H9 (cell line): ENCODE results near the gene HEATR1. TPM values are rescaled to one million over a fixed set of nuclear protein-coding genes. Genes with fewer than 3 reads are reported as not detected.

ENCODE experiments used
- DNase-seq: peaks from one replicate; pipeline ENCODE4 v3.0.0-alpha.2; 2017
- H2AFZ ChIP-seq: one replicate; pipeline ENCODE4 v1.6.1; 2013; ENCODE audit warnings: mild to moderate bottlenecking, low read length, control low read depth, moderate library complexity
- H2AK5ac ChIP-seq: 2 replicates; pipeline ENCODE4 v1.6.1; 2013; ENCODE audit warnings: low read length, control low read depth, mixed read lengths; ENCODE audit not compliant: insufficient read length
- H2BK120ac ChIP-seq: one replicate; pipeline ENCODE4 v1.6.1; 2013; ENCODE audit warnings: low read depth, mild to moderate bottlenecking, low read length, control low read depth, inconsistent platforms; ENCODE audit not compliant: poor library complexity, severe bottlenecking
- H2BK12ac ChIP-seq: 2 replicates; pipeline ENCODE4 v1.6.1; 2013; ENCODE audit warnings: low read length, control low read depth, mixed read lengths, low read depth; ENCODE audit not compliant: insufficient read length
- H2BK15ac ChIP-seq: 2 replicates; pipeline ENCODE4 v1.6.1; 2013; ENCODE audit warnings: low read depth, low read length, control low read depth
- H2BK20ac ChIP-seq: one replicate; pipeline ENCODE4 v1.6.1; 2013; ENCODE audit warnings: low read depth, mild to moderate bottlenecking, low read length, control low read depth, inconsistent platforms; ENCODE audit not compliant: poor library complexity, severe bottlenecking
- H2BK5ac ChIP-seq: 2 replicates; pipeline ENCODE4 v1.6.1; 2013; ENCODE audit warnings: low read length, control low read depth, mixed read lengths; ENCODE audit not compliant: insufficient read length
- H3K14ac ChIP-seq: 2 replicates; pipeline ENCODE4 v1.6.1; 2013; ENCODE audit warnings: low read length, control low read depth; ENCODE audit not compliant: insufficient read depth
- H3K18ac ChIP-seq: 2 replicates; pipeline ENCODE4 v1.6.1; 2013; ENCODE audit warnings: low read depth, mild to moderate bottlenecking, mixed read lengths, low read length, control low read depth; ENCODE audit not compliant: insufficient read length
- H3K23ac ChIP-seq: 2 replicates; pipeline ENCODE4 v1.6.1; 2013; ENCODE audit warnings: low read length, control low read depth, mixed read lengths, low read depth; ENCODE audit not compliant: insufficient read length
- H3K23me2 ChIP-seq: 2 replicates; pipeline ENCODE4 v1.6.1; 2013; ENCODE audit warnings: low read depth, mild to moderate bottlenecking, mixed read lengths, low read length, control low read depth; ENCODE audit not compliant: insufficient read length, poor library complexity, severe bottlenecking
- H3K27ac ChIP-seq: 2 replicates; pipeline ENCODE4 v1.5.1; 2013; ENCODE audit warnings: low read length, control low read depth, mixed read lengths, low read depth; ENCODE audit not compliant: insufficient read length
- H3K27me3 ChIP-seq: 2 replicates; pipeline ENCODE4 v1.6.1; 2013; ENCODE audit warnings: low read length, control low read depth, inconsistent platforms; ENCODE audit not compliant: insufficient read depth
- H3K4ac ChIP-seq: 2 replicates; pipeline ENCODE4 v1.6.1; 2013; ENCODE audit warnings: low read depth, mild to moderate bottlenecking, control low read depth, inconsistent platforms, low read length, moderate library complexity
- H3K4me1 ChIP-seq: 2 replicates; pipeline ENCODE4 v1.6.1; 2013; ENCODE audit warnings: low read length, control low read depth, inconsistent platforms; ENCODE audit not compliant: insufficient read depth
- H3K4me2 ChIP-seq: 2 replicates; pipeline ENCODE4 v1.6.1; 2013; ENCODE audit warnings: low read length, control low read depth, mixed read lengths; ENCODE audit not compliant: insufficient read length, insufficient read depth
- H3K56ac ChIP-seq: 2 replicates; pipeline ENCODE4 v1.6.1; 2013; ENCODE audit warnings: low read depth, mild to moderate bottlenecking, mixed read lengths, low read length, control low read depth; ENCODE audit not compliant: insufficient read length
- H3K79me1 ChIP-seq: 2 replicates; pipeline ENCODE4 v1.6.1; 2013; ENCODE audit warnings: low read depth, mild to moderate bottlenecking, moderate library complexity, low read length, control low read depth, inconsistent platforms; ENCODE audit not compliant: insufficient read depth, poor library complexity, severe bottlenecking
- H3K79me2 ChIP-seq: 2 replicates; pipeline ENCODE4 v1.6.1; 2013; ENCODE audit warnings: low read length, control low read depth, inconsistent platforms; ENCODE audit not compliant: insufficient read depth
- H3K9ac ChIP-seq: 2 replicates; pipeline ENCODE4 v1.6.1; 2013; ENCODE audit warnings: low read length, control low read depth, mixed read lengths; ENCODE audit not compliant: insufficient read length; ENCODE audit errors: extremely low read depth
- H3K9me3 ChIP-seq: one replicate; pipeline ENCODE4 v1.6.1; 2013; ENCODE audit warnings: low read depth, low read length, inconsistent platforms; ENCODE audit not compliant: control insufficient read depth
- H3T11ph ChIP-seq: one replicate; pipeline ENCODE4 v1.6.1; 2013; ENCODE audit warnings: mild to moderate bottlenecking, low read length, control low read depth, inconsistent platforms
- H4K20me1 ChIP-seq: one replicate; pipeline ENCODE4 v1.6.1; 2013; ENCODE audit not compliant: control insufficient read depth, insufficient read length, insufficient read depth
- H4K5ac ChIP-seq: 2 replicates; pipeline ENCODE4 v1.6.1; 2013; ENCODE audit warnings: low read depth, mild to moderate bottlenecking, mixed read lengths, low read length, control low read depth; ENCODE audit not compliant: insufficient read length
- H4K8ac ChIP-seq: replicated peaks from 2 replicates; pipeline ENCODE4 v1.6.1; 2013; ENCODE audit warnings: low read length, control low read depth, mixed read lengths, low read depth; ENCODE audit not compliant: insufficient read length
- H4K91ac ChIP-seq: 2 replicates; pipeline ENCODE4 v1.6.1; 2013; ENCODE audit warnings: low read depth, mild to moderate bottlenecking, moderate library complexity, mixed read lengths, low read length, control low read depth; ENCODE audit not compliant: insufficient read length
- H3K27ac Mint-ChIP-seq, 3 experiments: 2 replicates in 2 of 3; 3 replicates in 1 of 3; pipeline ENCODE4 v1.8.0; 2020 to 2021; ENCODE audit warnings: mixed read lengths in 3 of 3, mild to moderate bottlenecking in 1 of 3, moderate library complexity in 1 of 3
- H3K27me3 Mint-ChIP-seq: 2 replicates; pipeline ENCODE4 v1.8.0; 2021; ENCODE audit warnings: low read depth, mild to moderate bottlenecking, moderate library complexity, mixed read lengths
- H3K36me3 Mint-ChIP-seq, 3 experiments: 2 replicates in 2 of 3; 3 replicates in 1 of 3; pipeline ENCODE4 v1.8.0; 2020 to 2021; ENCODE audit warnings: low read depth in 3 of 3, mixed read lengths in 3 of 3; ENCODE audit not compliant: insufficient read depth in 1 of 3
- H3K4me1 Mint-ChIP-seq, 2 experiments: 2 replicates each; pipeline ENCODE4 v1.8.0; 2020; ENCODE audit warnings: mixed read lengths in 2 of 2
- H3K4me3 Mint-ChIP-seq, 2 experiments: 2 replicates in 1 of 2; 3 replicates in 1 of 2; pipeline ENCODE4 v1.8.0; 2020 to 2021; ENCODE audit warnings: mild to moderate bottlenecking in 2 of 2, mixed read lengths in 2 of 2, moderate library complexity in 1 of 2
- H3K9me3 Mint-ChIP-seq, 2 experiments: 2 replicates in 1 of 2; 3 replicates in 1 of 2; pipeline ENCODE4 v1.8.0; 2020; ENCODE audit warnings: mild to moderate bottlenecking in 2 of 2, mixed read lengths in 2 of 2, moderate library complexity in 1 of 2
- CTCF ChIP-seq: fragments of 200-600 bp; sonication (generic); conservative IDR thresholded peaks from 3 replicates; pipeline ENCODE4 v1.8.0; 2021; ENCODE audit warnings: antibody characterized with exemption, mild to moderate bottlenecking
- WGBS: extraction: QIAGEN DNeasy Blood & Tissue Kit; methylation state at CpG from one replicate; pipeline ENCODE4 v1.1.7; 2013; ENCODE audit warnings: missing lambda C conversion rate, low lambda C conversion rate, mixed read lengths; ENCODE audit not compliant: insufficient read length; ENCODE audit errors: extremely low coverage; 5-methylcytosine and 5-hydroxymethylcytosine counted together
- total RNA-seq: library from RNA; stranded (reverse); gene quantifications from 2 replicates; pipeline ENCODE4 v1.2.1, GENCODE V29; 2021

The HEATR1 gene
- total RNA-seq, 1 experiment from 2014 or later, result 88.2 TPM

GRCh38 chr1:236618507-236618906 is 14.2 kb upstream of the HEATR1 start:
- Histone ChIP-seq H4K8ac (no peak overlapping the region), H3K27ac (no peak overlapping the region)
- no CpG with 5 or more reads among the region's 5 CpGs for WGBS

More at GRCh38 chr1:236618507-236618906, 14.2 kb upstream of the HEATR1 start:
- DNase-seq, result no peak
- peaks cover 7% of the 10 kb centered on the region in 2 experiments for H3K4me1 Mint-ChIP-seq
- peaks cover 15 to 18% of the 10 kb centered on the region in 2 experiments for H3K9me3 Mint-ChIP-seq
- no peak overlapping the region for H2BK20ac ChIP-seq
- no peak overlapping the region for H3K4ac ChIP-seq
- peaks cover 2% of the 10 kb centered on the region; the same call in 1 of the 2 replicates for H3K27me3 Mint-ChIP-seq
- no peak overlapping the region for H4K5ac ChIP-seq
- H3K79me2 ChIP-seq, result no peaks in the 10 kb centered on the region
- no peak for TF ChIP-seq CTCF
- no peaks in the 10 kb centered on the region for H3K4me1 ChIP-seq
- no peak overlapping the region for H2AFZ ChIP-seq
- H3K36me3 Mint-ChIP-seq, result peaks cover 6 to 14% (median 12%) of the 10 kb centered on the region in 3 experiments; a peak in 6 of 7 replicates
- H3K23me2 ChIP-seq, result no peaks in the 10 kb centered on the region
- no peak overlapping the region for H2BK120ac ChIP-seq
- no peak overlapping the region for H3K4me3 Mint-ChIP-seq
- no peak overlapping the region for H2AK5ac ChIP-seq
- H3K27me3 ChIP-seq, result no peaks in the 10 kb centered on the region
- H3K9me3 ChIP-seq, result peaks cover 18% of the 10 kb centered on the region
- H4K20me1 ChIP-seq, result no peaks in the 10 kb centered on the region
- H3K4me2 ChIP-seq, result no peak overlapping the region
- H3K79me1 ChIP-seq, result no peaks in the 10 kb centered on the region
- no peak overlapping the region for H2BK12ac ChIP-seq
- no peak overlapping the region for H3K56ac ChIP-seq
- H3K27ac Mint-ChIP-seq, result no peak overlapping the region
- H3K18ac ChIP-seq, result no peak overlapping the region
- no peak overlapping the region for H4K91ac ChIP-seq
- H3K23ac ChIP-seq, result no peak overlapping the region
- no peak overlapping the region for H3T11ph ChIP-seq
- no peak overlapping the region for H3K14ac ChIP-seq
- no peak overlapping the region for H3K9ac ChIP-seq
- no peak overlapping the region for H2BK15ac ChIP-seq
- no peak overlapping the region for H2BK5ac ChIP-seq
